Retinal pigment epithelial cell (primary cell): ENCODE results near the gene ARHGEF17.

Experiments used
- DNase-seq: peaks from one replicate; pipeline ENCODE4 v3.0.0-alpha.2; 2010; ENCODE audit warnings: low read depth
- H3K4me3 ChIP-seq: 2 replicates; pipeline ENCODE4 v1.5.1; 2011; ENCODE audit warnings: mild to moderate bottlenecking, low read length, control low read depth, moderate library complexity
- TF ChIP-seq, protein P1 (sequence below): conservative IDR thresholded peaks from 2 replicates; pipeline ENCODE4 v1.5.1; 2011; ENCODE audit warnings: low read depth, low read length, control low read depth, inconsistent platforms

The ARHGEF17 gene

DNA sequence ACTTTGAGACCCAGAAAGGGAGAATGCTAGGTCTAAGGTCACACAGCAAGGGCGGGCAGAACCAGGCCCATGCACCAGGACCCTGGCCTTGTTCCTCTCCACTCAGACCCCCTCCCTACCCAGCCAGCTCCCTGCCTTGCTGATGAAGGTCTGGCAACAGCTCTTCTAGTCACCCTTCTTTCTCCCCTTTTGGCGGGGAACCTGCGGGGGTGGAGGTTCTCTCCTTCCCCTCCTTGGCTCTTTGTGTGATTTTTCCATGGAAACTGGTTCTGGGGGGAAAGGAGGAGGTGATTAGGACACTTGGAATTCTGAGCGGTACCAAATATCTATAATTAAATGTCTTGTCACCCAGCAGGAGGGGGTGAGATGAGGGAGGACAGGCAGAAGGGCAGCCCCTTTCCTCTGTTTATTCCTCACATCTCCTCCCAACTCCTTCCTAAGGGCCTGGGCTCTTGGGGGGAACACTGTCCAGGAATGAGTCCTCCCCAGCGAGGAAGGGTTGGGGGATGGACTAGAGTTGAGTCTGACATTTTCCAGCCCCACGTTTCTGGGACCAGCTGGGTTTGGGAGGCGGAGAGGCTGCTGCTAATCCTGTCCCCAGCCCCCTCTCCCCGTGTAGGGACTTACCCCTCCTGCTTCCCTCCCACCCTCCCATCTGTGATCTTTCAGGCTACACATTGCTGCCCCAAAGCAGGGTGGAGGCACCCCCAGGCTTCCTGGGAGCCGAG, 7.4 kb downstream of the ARHGEF17 start:
- no peak for DNase-seq
- TF ChIP-seq, protein P1, sequence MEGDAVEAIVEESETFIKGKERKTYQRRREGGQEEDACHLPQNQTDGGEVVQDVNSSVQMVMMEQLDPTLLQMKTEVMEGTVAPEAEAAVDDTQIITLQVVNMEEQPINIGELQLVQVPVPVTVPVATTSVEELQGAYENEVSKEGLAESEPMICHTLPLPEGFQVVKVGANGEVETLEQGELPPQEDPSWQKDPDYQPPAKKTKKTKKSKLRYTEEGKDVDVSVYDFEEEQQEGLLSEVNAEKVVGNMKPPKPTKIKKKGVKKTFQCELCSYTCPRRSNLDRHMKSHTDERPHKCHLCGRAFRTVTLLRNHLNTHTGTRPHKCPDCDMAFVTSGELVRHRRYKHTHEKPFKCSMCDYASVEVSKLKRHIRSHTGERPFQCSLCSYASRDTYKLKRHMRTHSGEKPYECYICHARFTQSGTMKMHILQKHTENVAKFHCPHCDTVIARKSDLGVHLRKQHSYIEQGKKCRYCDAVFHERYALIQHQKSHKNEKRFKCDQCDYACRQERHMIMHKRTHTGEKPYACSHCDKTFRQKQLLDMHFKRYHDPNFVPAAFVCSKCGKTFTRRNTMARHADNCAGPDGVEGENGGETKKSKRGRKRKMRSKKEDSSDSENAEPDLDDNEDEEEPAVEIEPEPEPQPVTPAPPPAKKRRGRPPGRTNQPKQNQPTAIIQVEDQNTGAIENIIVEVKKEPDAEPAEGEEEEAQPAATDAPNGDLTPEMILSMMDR = no peak
- no peak overlapping the region for H3K4me3 ChIP-seq

DNA sequence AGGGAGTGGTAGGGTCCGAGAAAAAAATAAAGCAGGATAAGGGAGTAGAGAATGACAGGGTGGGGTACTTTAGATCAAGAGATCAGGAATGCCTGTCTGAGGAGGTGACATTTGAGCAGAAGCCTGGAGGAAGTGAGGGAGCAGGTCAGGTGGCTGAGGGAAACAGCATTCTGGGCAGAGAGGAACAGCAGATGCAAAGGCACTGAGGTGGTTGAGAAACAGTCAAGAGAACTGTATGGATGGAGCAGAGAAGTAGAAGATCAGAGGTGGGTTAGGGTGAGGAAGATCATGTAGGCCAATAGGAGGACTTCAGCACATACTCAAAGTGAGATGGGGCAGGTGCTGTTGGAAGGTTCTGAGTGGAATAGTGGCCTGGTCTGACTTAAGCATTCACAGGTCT, 8.3 kb downstream of the ARHGEF17 start:
- no peak overlapping the region for H3K4me3 ChIP-seq
- no peak for DNase-seq
- TF ChIP-seq, protein P1 = no peak

DNA sequence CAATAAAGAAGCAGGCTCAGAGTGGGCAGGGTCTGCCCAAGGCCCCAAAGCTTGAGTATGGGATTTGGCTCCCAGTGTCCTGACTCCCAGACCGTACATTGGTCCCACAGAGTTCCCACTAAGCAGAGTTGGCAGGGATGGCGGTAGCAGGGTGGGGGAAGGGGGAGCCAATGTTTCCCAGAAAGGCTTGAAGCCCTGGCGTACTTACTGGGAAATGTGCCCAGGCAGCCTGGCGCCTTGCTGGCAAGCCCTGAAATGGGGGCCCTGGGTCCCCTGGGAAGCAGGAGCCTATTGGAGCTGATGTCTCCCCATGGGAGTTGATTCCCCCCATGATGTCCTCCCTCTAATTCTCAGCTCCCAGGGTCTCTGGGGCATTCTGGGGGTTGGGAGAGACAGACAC, 9.3 kb downstream of the ARHGEF17 start:
- no peak for DNase-seq
- no peak overlapping the region for H3K4me3 ChIP-seq
- TF ChIP-seq, protein P1 = no peak

DNA sequence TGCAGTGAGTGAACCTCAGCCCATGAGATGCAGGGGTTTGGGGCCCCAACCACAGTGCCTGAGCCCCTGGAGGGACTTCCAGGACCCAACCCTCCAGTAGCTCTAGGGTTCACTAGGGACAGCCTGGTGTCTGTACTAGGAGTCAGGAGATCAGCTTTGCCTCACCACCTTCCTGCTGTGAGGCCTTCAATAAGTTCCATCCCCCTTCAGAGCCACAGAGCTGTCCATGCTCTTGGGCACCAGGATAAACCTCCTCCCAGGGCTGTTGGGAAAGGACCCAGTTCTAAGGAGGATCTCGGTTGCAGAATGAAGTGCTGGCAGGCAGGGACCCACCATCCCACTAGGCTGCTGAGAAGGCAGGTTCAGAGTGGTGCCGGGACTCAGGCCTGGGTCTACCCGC, 9.7 kb downstream of the ARHGEF17 start:
- TF ChIP-seq, protein P1 = no peak

DNA sequence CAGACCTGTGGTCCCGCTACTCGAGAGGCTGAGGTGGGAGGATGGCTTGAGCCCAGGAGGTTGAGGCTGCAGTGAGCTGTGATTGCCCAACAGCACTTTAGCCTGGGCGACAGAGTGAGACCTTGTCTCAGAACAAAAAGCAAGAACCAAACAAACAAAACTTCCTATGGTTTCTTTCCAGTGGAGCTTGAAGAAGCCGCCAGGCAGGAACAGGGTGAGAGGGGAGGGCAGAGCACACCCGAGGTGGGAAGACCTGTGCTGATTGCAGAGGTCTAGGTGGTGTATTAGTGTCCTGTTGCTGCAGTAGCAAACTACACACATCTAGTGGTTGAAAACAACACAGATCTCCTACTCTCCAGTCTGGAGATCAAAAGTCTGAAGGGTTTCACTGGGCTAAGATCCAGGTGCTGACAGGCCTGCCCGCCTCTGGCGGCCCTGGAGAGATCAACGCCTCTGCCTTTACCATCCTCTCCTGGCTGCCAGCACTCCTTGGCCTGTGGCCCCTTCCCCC, 10.5 kb downstream of the ARHGEF17 start:
- TF ChIP-seq, protein P1 = no peak
- DNase-seq = no peak
- no peak overlapping the region for H3K4me3 ChIP-seq

More for the DNA sequence above, 9.7 kb downstream of the ARHGEF17 start:
- no peak for DNase-seq
- H3K4me3 ChIP-seq = no peak overlapping the region

DNA sequence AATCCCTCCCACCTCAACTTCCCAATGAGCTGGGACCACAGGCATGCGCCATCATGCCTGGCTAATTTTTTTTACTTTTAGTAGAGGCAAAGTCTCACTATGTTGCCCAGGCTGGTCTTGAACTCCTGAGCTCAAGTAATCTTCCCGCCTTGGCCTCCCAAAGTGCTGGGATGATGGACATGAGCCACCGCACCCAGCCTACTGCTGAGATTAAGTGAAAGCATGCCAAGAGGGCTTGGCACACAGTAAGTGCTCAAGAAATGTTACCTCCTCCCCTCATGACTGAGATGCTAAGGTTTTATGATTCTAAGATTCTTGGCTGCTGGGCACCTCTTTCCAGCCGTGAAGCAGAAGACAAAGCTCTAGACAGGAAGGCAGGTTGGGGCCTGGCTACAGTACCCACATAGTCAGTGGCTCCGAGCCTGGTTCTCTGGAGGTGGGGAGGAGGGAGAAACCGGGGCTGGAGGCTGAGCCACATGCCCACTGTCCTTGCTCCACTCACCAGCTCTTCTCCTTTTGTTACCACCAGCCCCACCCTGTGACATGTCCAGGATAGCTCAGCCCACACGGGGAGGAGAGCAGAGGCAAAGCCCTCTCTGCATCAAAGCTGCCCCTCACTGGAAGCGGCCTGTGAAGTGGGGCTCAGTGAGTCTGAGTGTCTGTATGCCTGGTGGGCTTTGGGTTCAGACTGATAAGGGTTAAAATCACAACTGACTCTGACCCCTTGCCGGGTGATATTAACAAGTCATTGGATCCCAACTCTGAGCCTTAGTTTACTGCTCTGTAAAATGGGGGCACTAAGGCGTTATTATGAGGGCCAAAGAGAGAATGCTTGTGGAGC, 12.9 kb downstream of the ARHGEF17 start:
- no peak overlapping the region for H3K4me3 ChIP-seq
- TF ChIP-seq, protein P1 = no peak
- DNase-seq = no peak
